ENCODE results near the gene RAB13.

Gene RAB13

DNA sequence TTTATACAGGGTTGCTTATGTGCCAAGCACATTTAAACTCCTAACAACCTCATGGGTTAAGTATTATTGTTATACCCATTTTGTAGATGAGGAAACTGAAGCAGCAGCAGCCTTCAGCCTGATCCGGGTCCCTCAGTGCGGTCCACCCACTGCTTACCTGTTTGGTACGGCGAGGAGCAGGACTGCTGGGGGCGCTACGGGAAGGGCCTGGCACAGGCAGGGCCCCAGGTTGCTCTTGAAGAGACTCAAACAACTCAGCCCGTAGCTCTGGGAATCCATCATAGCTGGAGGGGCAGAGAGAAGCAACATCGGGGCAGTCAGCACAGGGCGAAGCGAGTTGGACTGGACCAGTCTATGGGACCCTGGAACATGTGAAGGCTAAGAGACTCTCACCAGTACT, 48.8 kb downstream of the RAB13 start:
- no peak overlapping the region for H3K4me2 ChIP-seq (ENCODE audit: low read depth, low read length, poor library complexity, severe bottlenecking)
- no peaks in the 10 kb centered on the region for H3K36me3 ChIP-seq (ENCODE audit: low read length)

GRCh38 chr1:153936011-153936802, 49.9 kb downstream of the RAB13 start:
- Histone ChIP-seq H3K36me3 (ENCODE audit: low read length) (no peaks in the 10 kb centered on the region), H2AFZ (ENCODE audit: low read depth, low read length, severe bottlenecking) (no peak overlapping the region), H3K79me2 (ENCODE audit: insufficient read depth, low read length) (no peaks in the 10 kb centered on the region), H3K27ac (ENCODE audit: low read depth, low read length) (no peak overlapping the region), H3K4me2 (ENCODE audit: low read depth, low read length, poor library complexity, severe bottlenecking) (no peak overlapping the region), H3K4me3 (ENCODE audit: insufficient read depth, low read length, poor library complexity, severe bottlenecking) (no peak overlapping the region), H3K9me2 (replicated peaks; ENCODE audit: insufficient read depth, low read length) (no peaks in the 10 kb centered on the region), H3K9me3 (ENCODE audit: insufficient read depth, low read length) (no peaks in the 10 kb centered on the region), H3K27me3 (ENCODE audit: low read length) (no peaks in the 10 kb centered on the region), H3K9ac (ENCODE audit: low read length) (no peak overlapping the region), H4K20me1 (ENCODE audit: low read depth, low read length) (no peaks in the 10 kb centered on the region), H3F3A (ENCODE audit: insufficient read depth) (no peaks in the 10 kb centered on the region)
- TF ChIP-seq, protein P1, sequence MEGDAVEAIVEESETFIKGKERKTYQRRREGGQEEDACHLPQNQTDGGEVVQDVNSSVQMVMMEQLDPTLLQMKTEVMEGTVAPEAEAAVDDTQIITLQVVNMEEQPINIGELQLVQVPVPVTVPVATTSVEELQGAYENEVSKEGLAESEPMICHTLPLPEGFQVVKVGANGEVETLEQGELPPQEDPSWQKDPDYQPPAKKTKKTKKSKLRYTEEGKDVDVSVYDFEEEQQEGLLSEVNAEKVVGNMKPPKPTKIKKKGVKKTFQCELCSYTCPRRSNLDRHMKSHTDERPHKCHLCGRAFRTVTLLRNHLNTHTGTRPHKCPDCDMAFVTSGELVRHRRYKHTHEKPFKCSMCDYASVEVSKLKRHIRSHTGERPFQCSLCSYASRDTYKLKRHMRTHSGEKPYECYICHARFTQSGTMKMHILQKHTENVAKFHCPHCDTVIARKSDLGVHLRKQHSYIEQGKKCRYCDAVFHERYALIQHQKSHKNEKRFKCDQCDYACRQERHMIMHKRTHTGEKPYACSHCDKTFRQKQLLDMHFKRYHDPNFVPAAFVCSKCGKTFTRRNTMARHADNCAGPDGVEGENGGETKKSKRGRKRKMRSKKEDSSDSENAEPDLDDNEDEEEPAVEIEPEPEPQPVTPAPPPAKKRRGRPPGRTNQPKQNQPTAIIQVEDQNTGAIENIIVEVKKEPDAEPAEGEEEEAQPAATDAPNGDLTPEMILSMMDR (IDR thresholded peaks at IDR 0.05; ENCODE audit: insufficient read depth, low read length, poor library complexity, severe bottlenecking): no peak

More for the DNA sequence above, 48.8 kb downstream of the RAB13 start:
- H3F3A ChIP-seq (ENCODE audit: insufficient read depth): no peaks in the 10 kb centered on the region
- H3K27me3 ChIP-seq (ENCODE audit: low read length): no peaks in the 10 kb centered on the region
- no peak overlapping the region for H3K27ac ChIP-seq (ENCODE audit: low read depth, low read length)
- H4K20me1 ChIP-seq (ENCODE audit: low read depth, low read length): no peaks in the 10 kb centered on the region
- peaks cover under 1% of the 10 kb centered on the region; the same call in 1 of the 2 replicates for H3K79me2 ChIP-seq (ENCODE audit: insufficient read depth, low read length)
- no peak overlapping the region for H3K4me3 ChIP-seq (ENCODE audit: insufficient read depth, low read length, poor library complexity, severe bottlenecking)
- H2AFZ ChIP-seq (ENCODE audit: low read depth, low read length, severe bottlenecking): no peak overlapping the region
- H3K9ac ChIP-seq (ENCODE audit: low read length): no peak overlapping the region
- H3K9me2 ChIP-seq (replicated peaks; ENCODE audit: insufficient read depth, low read length): no peaks in the 10 kb centered on the region
- no peak for TF ChIP-seq EZH2phosphoT487 (conservative IDR thresholded peaks at IDR 0.05; ENCODE audit: low read length)
- TF ChIP-seq, protein P1 (IDR thresholded peaks at IDR 0.05; ENCODE audit: insufficient read depth, low read length, poor library complexity, severe bottlenecking): no peak
- H3K9me3 ChIP-seq (ENCODE audit: insufficient read depth, low read length): no peaks in the 10 kb centered on the region

- H3K4me2 ChIP-seq (ENCODE audit: low read depth, low read length, poor library complexity, severe bottlenecking): no peak overlapping the region
- no peaks in the 10 kb centered on the region for H3K9me2 ChIP-seq (replicated peaks; ENCODE audit: insufficient read depth, low read length)
- TF ChIP-seq, protein P1 (IDR thresholded peaks at IDR 0.05; ENCODE audit: insufficient read depth, low read length, poor library complexity, severe bottlenecking): no peak
- no peak for TF ChIP-seq EZH2phosphoT487 (conservative IDR thresholded peaks at IDR 0.05; ENCODE audit: low read length)
- H3K36me3 ChIP-seq (ENCODE audit: low read length): no peaks in the 10 kb centered on the region
- no peaks in the 10 kb centered on the region for H3K9me3 ChIP-seq (ENCODE audit: insufficient read depth, low read length)
- no peak overlapping the region for H2AFZ ChIP-seq (ENCODE audit: low read depth, low read length, severe bottlenecking)
- no peak overlapping the region for H3K9ac ChIP-seq (ENCODE audit: low read length)
- H3K4me3 ChIP-seq (ENCODE audit: insufficient read depth, low read length, poor library complexity, severe bottlenecking): no peak overlapping the region
- H3F3A ChIP-seq (ENCODE audit: insufficient read depth): peaks cover 2% of the 10 kb centered on the region; the same call in 1 of the 2 replicates
- H4K20me1 ChIP-seq (ENCODE audit: low read depth, low read length): no peaks in the 10 kb centered on the region
- H3K27ac ChIP-seq (ENCODE audit: low read depth, low read length): no peak overlapping the region
- no peaks in the 10 kb centered on the region for H3K27me3 ChIP-seq (ENCODE audit: low read length)
- H3K79me2 ChIP-seq (ENCODE audit: insufficient read depth, low read length): no peaks in the 10 kb centered on the region
Measured at GRCh38 chr1:153934746-153935145, 51.4 kb downstream of the RAB13 start.
